ENCODE results near the gene COL9A3. TPM values are rescaled to one million over a fixed set of nuclear protein-coding genes. Genes with fewer than 3 reads are reported as not detected.

COL9A3 gene
- total and polyA plus RNA-seq, 12 donors, result 0.45 to 15.2 (median 2.3) TPM

GRCh38 chr20:62787866-62788265, 29.0 kb upstream of the COL9A3 start:
- Histone ChIP-seq H3K9me3 (no peaks in the 10 kb centered on the region), H3K4me3 (no peak overlapping the region), H3K4me1 (peaks cover 5 to 25% (median 16%) of the 10 kb centered on the region in 9 donors), H3K27me3 (no peaks in the 10 kb centered on the region), H3K27ac (no peak overlapping the region), H3K36me3 (no peaks in the 10 kb centered on the region)
- ATAC-seq (no peak), DNase-seq (no peak)
- intact Hi-C loops (cut with DNase I), result loop anchor here in 2 of 10 donors (2.0 to 5.0 kb wide), 3 partner anchors 116 to 286 kb away; no protein-coding TSS in a partner anchor
- WGBS, 2 donors, result 83 to 91% methylated on average over 5 of the region's 5 CpGs
- TF ChIP-seq, protein P1, sequence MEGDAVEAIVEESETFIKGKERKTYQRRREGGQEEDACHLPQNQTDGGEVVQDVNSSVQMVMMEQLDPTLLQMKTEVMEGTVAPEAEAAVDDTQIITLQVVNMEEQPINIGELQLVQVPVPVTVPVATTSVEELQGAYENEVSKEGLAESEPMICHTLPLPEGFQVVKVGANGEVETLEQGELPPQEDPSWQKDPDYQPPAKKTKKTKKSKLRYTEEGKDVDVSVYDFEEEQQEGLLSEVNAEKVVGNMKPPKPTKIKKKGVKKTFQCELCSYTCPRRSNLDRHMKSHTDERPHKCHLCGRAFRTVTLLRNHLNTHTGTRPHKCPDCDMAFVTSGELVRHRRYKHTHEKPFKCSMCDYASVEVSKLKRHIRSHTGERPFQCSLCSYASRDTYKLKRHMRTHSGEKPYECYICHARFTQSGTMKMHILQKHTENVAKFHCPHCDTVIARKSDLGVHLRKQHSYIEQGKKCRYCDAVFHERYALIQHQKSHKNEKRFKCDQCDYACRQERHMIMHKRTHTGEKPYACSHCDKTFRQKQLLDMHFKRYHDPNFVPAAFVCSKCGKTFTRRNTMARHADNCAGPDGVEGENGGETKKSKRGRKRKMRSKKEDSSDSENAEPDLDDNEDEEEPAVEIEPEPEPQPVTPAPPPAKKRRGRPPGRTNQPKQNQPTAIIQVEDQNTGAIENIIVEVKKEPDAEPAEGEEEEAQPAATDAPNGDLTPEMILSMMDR (IDR thresholded peaks at IDR 0.05), result no peak

- no peak for DNase-seq
- Histone ChIP-seq H3K4me1 (peaks cover under 1 to 22% (median 11%) of the 10 kb centered on the region in 9 donors), H3K27ac (no peak overlapping the region), H3K9me3 (no peaks in the 10 kb centered on the region), H3K36me3 (no peaks in the 10 kb centered on the region), H3K4me3 (no peak overlapping the region), H3K27me3 (no peaks in the 10 kb centered on the region)
- intact Hi-C loops (cut with DNase I), result loop anchor here in 2 of 10 donors (2.0 to 5.0 kb wide), 3 partner anchors 116 to 286 kb away; no protein-coding TSS in a partner anchor
- TF ChIP-seq, protein P1 (IDR thresholded peaks at IDR 0.05), result no peak
- 71 to 72% methylated on average over 15 of the region's 15 CpGs for WGBS, 2 donors
- no peak for ATAC-seq
Observed at GRCh38 chr20:62788607-62789006, 28.2 kb upstream of the COL9A3 start.

- Histone ChIP-seq H3K27ac (no peak overlapping the region), H3K27me3 (no peaks in the 10 kb centered on the region), H3K36me3 (no peaks in the 10 kb centered on the region), H3K9me3 (no peaks in the 10 kb centered on the region), H3K4me3 (no peak overlapping the region), H3K4me1 (peaks cover 0 to 27% (median 18%) of the 10 kb centered on the region in 9 donors)
- DNase-seq (no peak), ATAC-seq (no peak)
- TF ChIP-seq, protein P1 (IDR thresholded peaks at IDR 0.05), result no peak
- WGBS, 2 donors, result 90 to 95% methylated on average over 12 of the region's 12 CpGs
- intact Hi-C loops (cut with DNase I), result loop anchor here in 8 of 10 donors (2.0 to 10.0 kb wide), 7 partner anchors 121 to 385 kb away; partner anchors contain the start of gene CABLES2 (in 2 of the 8)
Observed at GRCh38 chr20:62790075-62790474, 26.8 kb upstream of the COL9A3 start.

- 29 to 31% methylated on average over 23 of the region's 23 CpGs for WGBS, 2 donors
- TF ChIP-seq, protein P1 (IDR thresholded peaks at IDR 0.05), result peak; percentile 77 to 96 (median 91)
- H3K4me1 ChIP-seq, result peaks cover 0 to 37% (median 27%) of the 10 kb centered on the region in 9 donors
- no peaks in the 10 kb centered on the region for H3K9me3 ChIP-seq
- H3K4me3 ChIP-seq, result no peak overlapping the region
- ATAC-seq (peak in 6 of 8 donors; percentile 2 to 33 (median 20)), DNase-seq (peak; percentile 73 to 84)
- H3K27me3 ChIP-seq, result no peaks in the 10 kb centered on the region
- peak overlapping the region in 1 of 10 donors; percentile 4 for H3K27ac ChIP-seq
- intact Hi-C loops (cut with DNase I), result loop anchor here in 9 of 10 donors (1.0 to 10.0 kb wide), 10 partner anchors 123 to 387 kb away; partner anchors contain the start of gene CABLES2 (in 2 of the 9)
- no peaks in the 10 kb centered on the region for H3K36me3 ChIP-seq
Observed at GRCh38 chr20:62791301-62792181, 25.3 kb upstream of the COL9A3 start.

All from heart right ventricle (tissue), 16 donors.